HEK293T (cell line): Measurements from ENCODE around the gene CCDC137.

Experiments used
- BHLHE40 ChIP-seq: fragments of 450-650 bp; IDR thresholded peaks from 2 replicates; pipeline ENCODE4 v1.6.1; 2016; ENCODE audit warnings: mild to moderate bottlenecking, moderate library complexity, borderline replicate concordance
- CTBP1 ChIP-seq: fragments of 450-650 bp; IDR thresholded peaks from 2 replicates; pipeline ENCODE4 v1.6.1; 2016; ENCODE audit warnings: borderline replicate concordance
- FOXK2 ChIP-seq: fragments of 450-650 bp; IDR thresholded peaks from 2 replicates; pipeline ENCODE4 v1.6.1; 2016; ENCODE audit warnings: mild to moderate bottlenecking
- FOXM1 ChIP-seq: fragments of 450-650 bp; IDR thresholded peaks from 2 replicates; pipeline ENCODE4 v1.6.1; 2017; ENCODE audit warnings: mild to moderate bottlenecking, borderline replicate concordance
- HDGF ChIP-seq: fragments of 450-650 bp; IDR thresholded peaks from 2 replicates; pipeline ENCODE4 v1.6.1; 2017; ENCODE audit warnings: antibody characterized with exemption, borderline replicate concordance
- LEF1 ChIP-seq: fragments of 450-650 bp; IDR thresholded peaks from 2 replicates; pipeline ENCODE4 v1.6.1; 2017; ENCODE audit warnings: mild to moderate bottlenecking, borderline replicate concordance
- SUZ12 ChIP-seq: fragments of 450-650 bp; IDR thresholded peaks from 2 replicates; pipeline ENCODE4 v1.6.1; 2016; ENCODE audit warnings: mild to moderate bottlenecking
- TARDBP ChIP-seq: fragments of 450-650 bp; IDR thresholded peaks from 2 replicates; pipeline ENCODE4 v1.6.1; 2016

DNA sequence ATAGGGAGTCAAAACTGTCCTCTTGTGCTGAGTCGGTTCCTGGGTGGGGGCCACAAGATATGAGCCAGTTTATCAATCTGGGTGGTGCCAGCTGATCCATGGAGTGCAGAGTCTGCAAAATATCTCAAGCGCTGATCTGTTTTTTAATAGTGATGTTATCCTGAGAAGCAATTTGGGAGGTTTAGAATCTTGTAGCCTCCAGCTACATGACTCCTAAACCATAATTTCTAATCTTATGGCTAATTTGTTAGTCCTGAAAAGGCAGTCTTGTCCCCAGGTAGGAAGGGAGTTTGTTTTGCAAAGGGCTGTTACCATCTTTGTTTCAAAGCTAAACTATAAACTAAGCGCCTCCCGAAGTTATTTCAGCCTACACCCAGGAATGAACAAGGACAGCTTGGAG, 27.9 kb upstream of the CCDC137 start:
- TF ChIP-seq CTBP1 (no peak), FOXK2 (no peak), FOXM1 (no peak), HDGF (no peak), SUZ12 (no peak), LEF1 (no peak), TARDBP (no peak), BHLHE40 (no peak)
